ENCODE measurements around the gene FNBP1L. TPM values are rescaled to one million over a fixed set of nuclear protein-coding genes. Genes with fewer than 3 reads are reported as not detected.

The FNBP1L gene
- polyA plus RNA-seq, 1 of the 3 experiments (the other 2 are of a cell fraction): 16.5 TPM

GRCh38 chr1:93595266-93595665 lies 147.3 kb downstream of the FNBP1L start:
- Histone ChIP-seq H3K4me2 (no peak overlapping the region; the same call in 1 of the 2 replicates), H3K4me1 (ENCODE audit: control insufficient read depth in 1 of 2, insufficient read depth in 2 of 2, low read depth in 1 of 2, low read length in 1 of 2) (peaks cover 25 to 84% of the 10 kb centered on the region in 2 experiments), H3K27me3 (ENCODE audit: insufficient read depth) (no peaks in the 10 kb centered on the region), H3F3A (replicated peaks; ENCODE audit: insufficient read depth) (peaks cover 11% of the 10 kb centered on the region), H4K20me1 (ENCODE audit: insufficient read depth) (peaks cover 97% of the 10 kb centered on the region), H3K36me3 (replicated peaks in 1 of 2; ENCODE audit: control insufficient read depth in 1 of 2, insufficient read depth in 2 of 2, low read length in 1 of 2) (peaks cover 15 to 16% of the 10 kb centered on the region in 2 experiments), H3K79me2 (ENCODE audit: insufficient read depth) (peaks cover 100% of the 10 kb centered on the region), H3K4me3 (ENCODE audit: low read depth in 2 of 2, low read length in 1 of 2) (no peak overlapping the region), H2AFZ (ENCODE audit: low read depth) (no peak overlapping the region), H3K9me3 (no peaks in the 10 kb centered on the region), H3K9me2 (no peaks in the 10 kb centered on the region), H3K27ac (ENCODE audit: low read depth in 2 of 2, low read length in 1 of 2) (peak overlapping the region; percentile 5 to 66), H3K9ac (no peak overlapping the region; the same call in 1 of the 2 replicates)
- ChIA-PET POLR2A (no interaction called here), CTCF (interaction anchor here (1.0 kb wide), 2 partner anchors 13 to 30 kb away, joined by 3 read pairs; no protein-coding TSS in a partner anchor)
- TF ChIP-seq SMC3 (IDR thresholded peaks at IDR 0.05; ENCODE audit: low read depth, low read length) (no peak), PBX3 (IDR thresholded peaks at IDR 0.05) (no peak), FOSL2 (IDR thresholded peaks at IDR 0.05; ENCODE audit: borderline replicate concordance, low read depth) (no peak), NRF1 (IDR thresholded peaks at IDR 0.05; ENCODE audit: low read depth, low read length) (no peak), ELF1 (IDR thresholded peaks at IDR 0.05) (no peak), NFIC (IDR thresholded peaks at IDR 0.05; ENCODE audit: borderline replicate concordance) (no peak), ZBTB33 (IDR thresholded peaks at IDR 0.05; ENCODE audit: borderline replicate concordance, low read depth) (no peak), USF1 (IDR thresholded peaks at IDR 0.05; ENCODE audit: borderline replicate concordance, low read depth) (no peak), TCF12 (IDR thresholded peaks at IDR 0.05) (no peak), SIN3A (IDR thresholded peaks at IDR 0.05; ENCODE audit: borderline replicate concordance, low read depth, low read length) (no peak), RXRA (IDR thresholded peaks at IDR 0.05; ENCODE audit: borderline replicate concordance, low read depth) (no peak), EZH2phosphoT487 (IDR thresholded peaks at IDR 0.05; ENCODE audit: borderline replicate concordance, low read depth) (no peak), RAD21 (IDR thresholded peaks at IDR 0.05; ENCODE audit: low read length) (no peak), RFX5 (IDR thresholded peaks at IDR 0.05; ENCODE audit: low read length) (no peak), FOXM1 (IDR thresholded peaks at IDR 0.05; ENCODE audit: low read depth) (no peak), TAF1 (IDR thresholded peaks at IDR 0.05; ENCODE audit: borderline replicate concordance, low read depth, low read length) (no peak), CHD2 (IDR thresholded peaks at IDR 0.05; ENCODE audit: low read length, partially characterized antibody) (no peak), YY1 (IDR thresholded peaks at IDR 0.05; ENCODE audit: low read depth) (no peak)
- DNase-seq: no peak
- WGBS (ENCODE audit: low lambda C conversion rate): 86% methylated on average over 2 of the region's 2 CpGs

Measured in SK-N-SH (cell line).